Small intestine (tissue), 7 donors: ENCODE measurements around the gene LIMS2. TPM values are rescaled to one million over a fixed set of nuclear protein-coding genes. Genes with fewer than 3 reads are reported as not detected.

ENCODE experiments used
- DNase-seq, 2 donors: peaks; one replicate each; pipeline versions ENCODE4 v3.0.0 to v3.0.0-alpha.2; 2013
- FAIRE-seq: peaks from 2 replicates; lab custom pipeline; 2012; peaks lifted over from hg19 to GRCh38; lab: Jason Lieb, UNC
- H3K27ac ChIP-seq, 3 donors: one replicate each; pipeline ENCODE4 v1.5.1; 2013; ENCODE audit warnings: low read length in 2 of 3, mild to moderate bottlenecking in 2 of 3, control low read depth in 1 of 3, inconsistent platforms in 1 of 3, low read depth in 1 of 3, moderate library complexity in 1 of 3
- H3K27me3 ChIP-seq, 3 donors: one replicate each; pipeline ENCODE4 v1.6.1; 2013; ENCODE audit warnings: low read length in 3 of 3, inconsistent platforms in 1 of 3; ENCODE audit not compliant: control insufficient read depth in 3 of 3, insufficient read depth in 3 of 3
- H3K36me3 ChIP-seq, 3 donors: one replicate each; pipeline ENCODE4 v1.6.1; 2013; ENCODE audit warnings: low read length in 3 of 3, inconsistent platforms in 1 of 3, low read depth in 1 of 3, mild to moderate bottlenecking in 1 of 3, moderate library complexity in 1 of 3; ENCODE audit not compliant: control insufficient read depth in 3 of 3, insufficient read depth in 2 of 3
- H3K4me1 ChIP-seq, 3 donors: one replicate each; pipeline ENCODE4 v1.6.1; 2013; ENCODE audit warnings: low read length in 2 of 3, inconsistent platforms in 1 of 3, low read depth in 1 of 3, mild to moderate bottlenecking in 1 of 3, moderate library complexity in 1 of 3; ENCODE audit not compliant: control insufficient read depth in 3 of 3, insufficient read depth in 2 of 3
- H3K4me3 ChIP-seq, 3 donors: one replicate each; pipeline ENCODE4 v1.5.1; 2013; ENCODE audit warnings: low read length in 3 of 3, control low read depth in 1 of 3, inconsistent platforms in 1 of 3, low read depth in 1 of 3, mild to moderate bottlenecking in 1 of 3, moderate library complexity in 1 of 3
- H3K9me3 ChIP-seq, 2 donors: one replicate each; pipeline ENCODE4 v1.6.1; 2013; ENCODE audit warnings: low read depth in 1 of 2, low read length in 1 of 2; ENCODE audit not compliant: control insufficient read depth in 2 of 2, insufficient read depth in 1 of 2
- WGBS, 3 donors: extraction: QIAGEN DNeasy Blood & Tissue Kit; methylation state at CpG; one replicate each; pipeline ENCODE4 v1.1.7; 2013; 5-methylcytosine and 5-hydroxymethylcytosine counted together
- polyA plus RNA-seq, 4 donors: library from polyadenylated mRNA; stranded (reverse) in 3 of 4; unstranded in 1 of 4; fragments of 200-250 nt in 3 of 4; fragments of 120-200 nt in 1 of 4; gene quantifications; one replicate each; pipeline versions ENCODE4 v1.2.1 to v1.2.3, GENCODE V29; 2013
- donor health status: healthy with polysubstance abuse.
- donor health status: control.
- donor health status: control.
- donor health status: Bipolar disorder and iron deficiency.
- donor health status: healthy.

Gene LIMS2
- polyA plus RNA-seq, 4 donors, result 2.2 to 39.5 (median 8.6) TPM

GRCh38 chr2:127650041-127650784 is 25.1 kb downstream of the LIMS2 start:
- Histone ChIP-seq H3K4me3 (no peak overlapping the region), H3K27ac (peak overlapping the region in 1 of 3 donors; percentile 4), H3K4me1 (peaks cover 0 to 7% (median 0%) of the 10 kb centered on the region in 3 donors), H3K36me3 (peaks cover 0 to 7% (median 0%) of the 10 kb centered on the region in 3 donors), H3K27me3 (no peaks in the 10 kb centered on the region), H3K9me3 (no peaks in the 10 kb centered on the region)
- FAIRE-seq, result no peak
- DNase-seq, result no peak
- WGBS, 3 donors, result 60 to 70% (median 64%) methylated on average over 17 of the region's 17 CpGs

GRCh38 chr2:127649684-127650040 is 25.7 kb downstream of the LIMS2 start:
- Histone ChIP-seq H3K4me3 (no peak overlapping the region), H3K36me3 (peaks cover 0 to 7% (median 0%) of the 10 kb centered on the region in 3 donors), H3K27me3 (no peaks in the 10 kb centered on the region), H3K9me3 (no peaks in the 10 kb centered on the region), H3K27ac (peak overlapping the region in 1 of 3 donors; percentile 4), H3K4me1 (peaks cover 0 to 7% (median 0%) of the 10 kb centered on the region in 3 donors)
- FAIRE-seq, result no peak
- WGBS, 3 donors, result 4 to 10% (median 7%) methylated on average over 7 of the region's 7 CpGs
- peak; percentile 82 to 85 for DNase-seq

- peaks cover 0 to 7% (median 0%) of the 10 kb centered on the region in 3 donors for H3K36me3 ChIP-seq
- 68 to 74% (median 73%) methylated on average over 12 of the region's 12 CpGs for WGBS, 3 donors
- no peak overlapping the region for H3K27ac ChIP-seq
- no peak for FAIRE-seq
- no peak for DNase-seq
- no peaks in the 10 kb centered on the region for H3K9me3 ChIP-seq
- no peak overlapping the region for H3K4me3 ChIP-seq
- H3K27me3 ChIP-seq, result no peaks in the 10 kb centered on the region
- H3K4me1 ChIP-seq, result peaks cover 0 to 7% (median 0%) of the 10 kb centered on the region in 3 donors
Observed at GRCh38 chr2:127649100-127649611, 26.2 kb downstream of the LIMS2 start.

GRCh38 chr2:127648321-127648720 is 27.0 kb downstream of the LIMS2 start:
- FAIRE-seq, result no peak
- H3K27ac ChIP-seq, result no peak overlapping the region
- H3K36me3 ChIP-seq, result peaks cover 0 to 7% (median 0%) of the 10 kb centered on the region in 3 donors
- H3K4me1 ChIP-seq, result peaks cover 0 to 7% (median 0%) of the 10 kb centered on the region in 3 donors
- no peak overlapping the region for H3K4me3 ChIP-seq
- H3K9me3 ChIP-seq, result no peaks in the 10 kb centered on the region
- no peak for DNase-seq
- 76 to 83% (median 79%) methylated on average over 6 of the region's 6 CpGs for WGBS, 3 donors
- H3K27me3 ChIP-seq, result no peaks in the 10 kb centered on the region

GRCh38 chr2:127647242-127648190 is 27.8 kb downstream of the LIMS2 start:
- no peaks in the 10 kb centered on the region for H3K27me3 ChIP-seq
- 70 to 79% (median 78%) methylated on average over 14 to 16 of the region's 16 CpGs for WGBS, 3 donors
- H3K4me3 ChIP-seq, result no peak overlapping the region
- H3K36me3 ChIP-seq, result peaks cover 0 to 7% (median 0%) of the 10 kb centered on the region in 3 donors
- FAIRE-seq, result no peak
- H3K9me3 ChIP-seq, result no peaks in the 10 kb centered on the region
- no peak for DNase-seq
- no peak overlapping the region for H3K27ac ChIP-seq
- peaks cover 0 to 7% (median 0%) of the 10 kb centered on the region in 3 donors for H3K4me1 ChIP-seq

GRCh38 chr2:127646487-127647241 is 28.7 kb downstream of the LIMS2 start:
- H3K4me3 ChIP-seq, result no peak overlapping the region
- no peaks in the 10 kb centered on the region for H3K9me3 ChIP-seq
- WGBS, 3 donors, result 67 to 72% (median 70%) methylated on average over 23 to 24 of the region's 24 CpGs
- no peaks in the 10 kb centered on the region for H3K27me3 ChIP-seq
- peak overlapping the region in 1 of 3 donors; percentile 43 for H3K27ac ChIP-seq
- DNase-seq (no peak), FAIRE-seq (no peak)
- H3K36me3 ChIP-seq, result peaks cover 0 to 4% (median 0%) of the 10 kb centered on the region in 3 donors
- H3K4me1 ChIP-seq, result peaks cover 0 to 7% (median 0%) of the 10 kb centered on the region in 3 donors

- FAIRE-seq, result no peak
- DNase-seq, result peak; percentile 47 to 66
- Histone ChIP-seq H3K4me3 (no peak within 1 kb of the TSS), H3K4me1 (peaks cover 0 to 7% (median 0%) of the 10 kb centered on the region in 3 donors), H3K27me3 (no peaks in the 10 kb centered on the region), H3K9me3 (no peaks in the 10 kb centered on the region), H3K27ac (peak within 1 kb of the TSS in 1 of 3 donors; percentile 43), H3K36me3 (peaks cover 0 to 4% (median 0%) of the 10 kb centered on the region in 3 donors)
- WGBS, 3 donors, result 42 to 64% (median 62%) methylated on average over 36 to 37 of the region's 37 CpGs
Observed at GRCh38 chr2:127645395-127646291, 29.7 kb downstream of the LIMS2 start, which contains the start of gene GPR17. GPR17 (plus strand) TSS chr2:127646153; CDS start chr2:127650736, 4,583 bp downstream.
